Measurements from ENCODE around the gene STPG3. TPM values are rescaled to one million over a fixed set of nuclear protein-coding genes. Genes with fewer than 3 reads are reported as not detected.

The STPG3 gene
- total RNA-seq, 4 donors from 2014 or later, result not detected

DNA sequence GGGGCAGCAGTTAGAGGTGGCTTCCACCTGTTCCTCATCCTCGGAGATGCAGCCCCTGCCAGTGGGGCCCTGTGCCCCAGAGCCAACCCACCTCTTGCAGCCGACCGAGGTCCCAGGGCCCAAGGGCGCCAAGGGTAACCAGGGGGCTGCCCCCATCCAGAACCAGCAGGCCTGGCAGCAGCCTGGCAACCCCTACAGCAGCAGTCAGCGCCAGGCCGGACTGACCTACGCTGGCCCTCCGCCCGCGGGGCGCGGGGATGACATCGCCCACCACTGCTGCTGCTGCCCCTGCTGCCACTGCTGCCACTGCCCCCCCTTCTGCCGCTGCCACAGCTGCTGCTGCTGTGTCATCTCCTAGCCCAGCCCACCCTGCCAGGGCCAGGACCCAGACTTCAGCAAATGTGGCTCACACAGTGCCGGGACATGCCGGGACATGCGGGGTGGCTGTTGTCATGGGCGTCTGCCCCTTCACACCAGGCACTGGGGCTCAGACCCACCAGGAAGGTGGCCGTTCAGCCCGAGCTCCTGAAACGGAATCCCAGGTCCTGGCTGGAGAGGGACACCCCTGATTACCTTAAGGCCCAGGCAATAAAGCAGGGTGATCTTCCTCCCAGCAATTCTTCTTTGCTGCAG, 25.3 kb upstream of the STPG3 start:
- DNase-seq, result no peak

DNA sequence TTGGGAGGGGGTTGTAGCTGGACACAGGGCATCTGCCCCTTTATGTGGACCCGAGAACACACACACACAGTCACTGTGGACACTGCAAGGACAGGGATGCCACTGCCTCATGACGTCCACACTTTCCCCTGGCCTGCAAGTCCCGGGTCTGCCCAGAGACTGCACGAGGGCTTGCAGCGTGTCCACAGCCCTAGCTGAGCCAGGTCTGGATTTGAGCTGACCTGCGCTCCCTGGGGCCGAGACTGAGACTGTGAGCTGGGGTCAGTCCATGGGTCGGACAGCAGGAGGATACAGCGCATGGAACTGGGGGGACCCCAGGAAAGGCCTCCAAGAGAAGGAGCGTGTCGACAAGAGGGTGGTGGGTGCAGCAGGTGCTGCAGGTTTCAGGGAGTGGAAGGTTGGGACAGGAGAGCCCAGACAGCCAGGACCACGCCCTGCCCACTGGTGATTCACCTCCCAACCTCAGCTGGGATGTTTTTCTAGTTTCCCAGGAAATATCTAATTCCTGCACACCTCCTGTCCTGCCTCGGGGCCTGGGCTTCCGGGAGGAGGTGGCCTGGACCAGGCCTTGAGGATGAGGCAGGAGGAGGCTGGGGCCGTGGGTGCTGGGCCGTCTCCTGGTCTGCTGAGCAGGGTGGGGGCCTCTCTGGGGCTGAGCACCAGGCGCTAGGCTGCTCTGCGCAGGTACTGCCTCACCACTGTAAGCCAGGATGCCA, 24.6 kb upstream of the STPG3 start:
- peak overlapping the region; percentile 92 to 97 (median 96) for H3K27ac ChIP-seq
- intact Hi-C loops (cut with DNase I), result loop anchor here (5.0 kb wide), 1 partner anchor 109 kb away; no protein-coding TSS in a partner anchor
- TF ChIP-seq, protein P1, sequence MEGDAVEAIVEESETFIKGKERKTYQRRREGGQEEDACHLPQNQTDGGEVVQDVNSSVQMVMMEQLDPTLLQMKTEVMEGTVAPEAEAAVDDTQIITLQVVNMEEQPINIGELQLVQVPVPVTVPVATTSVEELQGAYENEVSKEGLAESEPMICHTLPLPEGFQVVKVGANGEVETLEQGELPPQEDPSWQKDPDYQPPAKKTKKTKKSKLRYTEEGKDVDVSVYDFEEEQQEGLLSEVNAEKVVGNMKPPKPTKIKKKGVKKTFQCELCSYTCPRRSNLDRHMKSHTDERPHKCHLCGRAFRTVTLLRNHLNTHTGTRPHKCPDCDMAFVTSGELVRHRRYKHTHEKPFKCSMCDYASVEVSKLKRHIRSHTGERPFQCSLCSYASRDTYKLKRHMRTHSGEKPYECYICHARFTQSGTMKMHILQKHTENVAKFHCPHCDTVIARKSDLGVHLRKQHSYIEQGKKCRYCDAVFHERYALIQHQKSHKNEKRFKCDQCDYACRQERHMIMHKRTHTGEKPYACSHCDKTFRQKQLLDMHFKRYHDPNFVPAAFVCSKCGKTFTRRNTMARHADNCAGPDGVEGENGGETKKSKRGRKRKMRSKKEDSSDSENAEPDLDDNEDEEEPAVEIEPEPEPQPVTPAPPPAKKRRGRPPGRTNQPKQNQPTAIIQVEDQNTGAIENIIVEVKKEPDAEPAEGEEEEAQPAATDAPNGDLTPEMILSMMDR (IDR thresholded peaks at IDR 0.05), result no peak
- TF ChIP-seq POLR2A (IDR thresholded peaks at IDR 0.05), result peak in 1 of 4 donors; percentile 26
- peaks cover 0 to 45% (median 0%) of the 10 kb centered on the region in 4 donors for H3K27me3 ChIP-seq
- no peaks in the 10 kb centered on the region for H3K36me3 ChIP-seq
- DNase-seq, result no peak
- 70% methylated on average over 2 of the region's 18 CpGs; no CpG with 5 or more reads in 1 of the 2 donors for WGBS, 2 donors
- peaks cover 36 to 64% (median 46%) of the 10 kb centered on the region in 3 donors for H3K4me1 ChIP-seq
- H3K9me3 ChIP-seq, result no peaks in the 10 kb centered on the region
- peak overlapping the region; percentile 32 to 62 (median 53) for H3K4me3 ChIP-seq

More for the DNA sequence above, 25.3 kb upstream of the STPG3 start:
- intact Hi-C loops (cut with DNase I), result loop anchor here (5.0 kb wide), 1 partner anchor 109 kb away; no protein-coding TSS in a partner anchor
- peak overlapping the region; percentile 32 to 62 (median 53) for H3K4me3 ChIP-seq
- H3K9me3 ChIP-seq, result no peaks in the 10 kb centered on the region
- peak overlapping the region; percentile 92 to 97 (median 96) for H3K27ac ChIP-seq
- H3K4me1 ChIP-seq, result peaks cover 38 to 70% (median 48%) of the 10 kb centered on the region in 3 donors
- 95% methylated on average over 3 of the region's 21 CpGs; no CpG with 5 or more reads in 1 of the 2 donors for WGBS, 2 donors
- TF ChIP-seq POLR2A (IDR thresholded peaks at IDR 0.05), result no peak
- TF ChIP-seq, protein P1 (IDR thresholded peaks at IDR 0.05), result no peak
- peaks cover 0 to 38% (median 0%) of the 10 kb centered on the region in 4 donors for H3K27me3 ChIP-seq
- no peaks in the 10 kb centered on the region for H3K36me3 ChIP-seq

DNA sequence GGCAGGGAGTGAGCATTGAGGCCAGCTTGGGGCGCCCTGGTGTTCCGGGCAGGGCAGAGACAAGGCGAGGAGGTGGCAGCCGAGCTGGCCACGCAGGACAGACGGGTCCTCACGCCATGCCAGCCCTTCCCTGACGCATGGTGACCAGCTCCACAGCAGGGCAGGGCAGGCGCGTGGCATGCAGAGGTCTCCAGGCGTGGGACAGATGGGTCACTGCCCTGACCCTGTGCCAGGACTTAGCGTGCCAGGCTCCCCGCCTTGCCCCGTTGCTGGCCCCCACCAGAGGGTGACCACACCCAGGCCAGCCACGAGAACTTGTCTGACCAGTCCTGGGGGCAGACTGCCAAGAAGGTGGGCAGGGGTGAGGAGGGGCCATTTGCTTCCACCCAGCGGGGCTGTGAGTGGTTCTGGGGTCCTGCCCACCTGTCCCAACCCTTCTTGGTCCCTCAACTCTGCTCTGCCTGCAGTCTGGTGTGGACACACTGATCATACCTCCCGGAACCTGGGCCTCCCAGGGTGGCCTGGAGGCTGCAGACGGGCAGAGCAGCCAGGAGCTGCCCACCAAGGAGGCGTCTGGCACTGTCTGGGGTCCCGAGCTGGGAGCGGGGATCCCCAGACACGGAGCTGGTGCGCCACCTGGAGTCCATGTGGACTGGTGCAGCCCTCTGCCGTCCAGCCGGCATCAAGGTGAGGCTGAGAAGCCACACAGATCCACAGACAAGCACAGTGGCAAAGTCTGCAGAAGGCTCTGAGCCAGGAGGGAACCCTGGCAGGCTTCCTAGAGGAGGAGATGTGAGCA, 23.8 kb upstream of the STPG3 start, which contains the start of gene RNF224:
Gene RNF224, plus strand, starts transcription at position 449 of the 799 bp plus-strand sequence. CDS start 834 bp downstream, outside the sequence.
- H3K27me3 ChIP-seq, result peaks cover 0 to 53% (median 0%) of the 10 kb centered on the region in 4 donors
- 27% methylated on average over 3 of the region's 25 CpGs; no CpG with 5 or more reads in 1 of the 2 donors for WGBS, 2 donors
- DNase-seq, result no peak
- H3K27ac ChIP-seq, result peak within 1 kb of the TSS; percentile 92 to 97 (median 96)
- H3K9me3 ChIP-seq, result no peaks in the 10 kb centered on the region
- peak within 1 kb of the TSS; percentile 32 to 62 (median 53) for H3K4me3 ChIP-seq
- intact Hi-C loops (cut with DNase I), result loop anchor here (5.0 kb wide), 1 partner anchor 110 kb away; no protein-coding TSS in a partner anchor
- H3K4me1 ChIP-seq, result peaks cover 34 to 59% (median 41%) of the 10 kb centered on the region in 3 donors
- H3K36me3 ChIP-seq, result no peaks in the 10 kb centered on the region
- TF ChIP-seq, protein P1 (IDR thresholded peaks at IDR 0.05), result peak; percentile 80 to 96 (median 92)
- no peak for TF ChIP-seq POLR2A (IDR thresholded peaks at IDR 0.05)

DNA sequence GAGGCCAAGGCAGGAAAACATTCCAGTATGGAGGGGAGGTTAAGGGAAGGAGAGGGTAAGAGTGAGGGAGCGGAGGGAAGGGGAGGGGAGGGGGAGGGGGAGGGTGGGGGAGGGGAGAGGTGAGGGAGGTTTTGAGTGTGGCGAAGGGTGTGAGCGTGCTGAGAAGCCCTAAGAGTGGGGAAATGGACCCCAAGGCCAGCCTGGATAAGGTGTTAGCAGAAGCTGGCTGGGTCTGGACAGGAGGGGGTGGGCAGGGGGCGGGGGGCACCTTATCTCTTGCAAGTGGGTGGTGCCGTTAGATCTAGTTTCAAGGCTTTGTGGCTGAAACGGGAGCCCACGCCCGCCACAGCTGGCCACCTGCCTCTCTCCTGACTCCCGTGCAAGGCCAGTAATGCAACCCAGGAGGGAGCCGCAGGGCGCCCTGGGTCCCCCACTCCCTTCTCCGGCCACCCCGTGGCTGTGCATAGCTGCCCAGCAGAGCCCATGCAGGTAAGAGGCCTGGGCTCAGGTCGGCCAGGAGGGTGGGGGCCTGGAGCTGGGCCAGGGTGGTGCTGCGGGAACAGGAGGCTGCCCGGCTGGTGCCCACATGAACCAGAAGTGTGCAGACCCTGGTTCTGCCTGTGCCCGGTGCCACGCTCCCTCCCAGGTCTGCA, 23.1 kb upstream of the STPG3 start:
- DNase-seq, result no peak
- Histone ChIP-seq H3K9me3 (no peaks in the 10 kb centered on the region), H3K36me3 (no peaks in the 10 kb centered on the region), H3K4me1 (peaks cover 28 to 52% (median 33%) of the 10 kb centered on the region in 3 donors), H3K27ac (peak overlapping the region in 3 of 4 donors; percentile 92 to 97 (median 97)), H3K27me3 (peaks cover 0 to 60% (median 0%) of the 10 kb centered on the region in 4 donors), H3K4me3 (no peak overlapping the region)
- intact Hi-C loops (cut with DNase I), result loop anchor here (5.0 kb wide), 1 partner anchor 111 kb away; no protein-coding TSS in a partner anchor
- WGBS, 2 donors, result 4 to 14% methylated on average over 2 to 4 of the region's 18 CpGs
- TF ChIP-seq, protein P1 (IDR thresholded peaks at IDR 0.05), result no peak
- no peak for TF ChIP-seq POLR2A (IDR thresholded peaks at IDR 0.05)
